Coronary artery (tissue), 2 donors: ENCODE results near the gene BTN2A1.

Experiments used
- DNase-seq: peaks from one replicate; pipeline ENCODE4 v3.0.0-alpha.2; 2017; ENCODE audit warnings: low spot score
- H3K27ac ChIP-seq, 2 donors: fragments of 200-600 bp; sonication (generic); one replicate each; pipeline ENCODE4 v1.5.1; 2016 to 2019
- H3K4me3 ChIP-seq: fragments of 200-600 bp; sonication (generic); 2 replicates; pipeline ENCODE4 v1.5.1; 2016; ENCODE audit warnings: mild to moderate bottlenecking, moderate library complexity
- CTCF ChIP-seq: fragments of 200-600 bp; sonication (generic); IDR thresholded peaks from one replicate; pipeline ENCODE4 v1.5.1; 2019; ENCODE audit warnings: antibody characterized with exemption

The BTN2A1 gene

GRCh38 chr6:26475823-26476729 lies 18.3 kb downstream of the BTN2A1 start:
- Histone ChIP-seq H3K4me3 (no peak overlapping the region), H3K27ac (peak overlapping the region; percentile 59 to 63)
- no peak for TF ChIP-seq CTCF
- DNase-seq = no peak

- Histone ChIP-seq H3K27ac (peak overlapping the region; percentile 59 to 63), H3K4me3 (no peak overlapping the region)
- DNase-seq = no peak
- no peak for TF ChIP-seq CTCF
These were observed 19.1 kb downstream of the BTN2A1 start for GRCh38 chr6:26476896-26477295.

DNA sequence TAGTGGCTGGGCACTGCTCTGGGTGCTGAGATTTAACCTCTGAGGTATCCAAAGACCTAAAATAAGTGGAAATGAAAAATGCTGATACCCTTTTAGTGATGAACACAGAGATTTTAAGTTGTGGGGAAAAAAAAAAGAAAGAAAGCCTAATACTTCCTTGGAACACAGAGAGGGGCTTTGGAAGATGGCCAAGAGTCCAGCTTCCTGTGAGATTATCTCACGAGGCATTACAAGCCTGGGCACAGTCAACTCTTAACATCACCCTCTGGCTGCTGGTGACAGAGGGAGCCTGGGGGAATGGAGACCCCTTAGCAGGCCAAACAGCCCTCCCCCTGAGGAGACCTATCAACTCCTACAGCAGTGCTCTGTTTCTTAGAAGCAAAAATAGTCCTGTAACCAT lies 19.7 kb downstream of the BTN2A1 start:
- no peak for DNase-seq
- no peak for TF ChIP-seq CTCF
- Histone ChIP-seq H3K27ac (peak overlapping the region; percentile 57 to 63), H3K4me3 (no peak overlapping the region)

DNA sequence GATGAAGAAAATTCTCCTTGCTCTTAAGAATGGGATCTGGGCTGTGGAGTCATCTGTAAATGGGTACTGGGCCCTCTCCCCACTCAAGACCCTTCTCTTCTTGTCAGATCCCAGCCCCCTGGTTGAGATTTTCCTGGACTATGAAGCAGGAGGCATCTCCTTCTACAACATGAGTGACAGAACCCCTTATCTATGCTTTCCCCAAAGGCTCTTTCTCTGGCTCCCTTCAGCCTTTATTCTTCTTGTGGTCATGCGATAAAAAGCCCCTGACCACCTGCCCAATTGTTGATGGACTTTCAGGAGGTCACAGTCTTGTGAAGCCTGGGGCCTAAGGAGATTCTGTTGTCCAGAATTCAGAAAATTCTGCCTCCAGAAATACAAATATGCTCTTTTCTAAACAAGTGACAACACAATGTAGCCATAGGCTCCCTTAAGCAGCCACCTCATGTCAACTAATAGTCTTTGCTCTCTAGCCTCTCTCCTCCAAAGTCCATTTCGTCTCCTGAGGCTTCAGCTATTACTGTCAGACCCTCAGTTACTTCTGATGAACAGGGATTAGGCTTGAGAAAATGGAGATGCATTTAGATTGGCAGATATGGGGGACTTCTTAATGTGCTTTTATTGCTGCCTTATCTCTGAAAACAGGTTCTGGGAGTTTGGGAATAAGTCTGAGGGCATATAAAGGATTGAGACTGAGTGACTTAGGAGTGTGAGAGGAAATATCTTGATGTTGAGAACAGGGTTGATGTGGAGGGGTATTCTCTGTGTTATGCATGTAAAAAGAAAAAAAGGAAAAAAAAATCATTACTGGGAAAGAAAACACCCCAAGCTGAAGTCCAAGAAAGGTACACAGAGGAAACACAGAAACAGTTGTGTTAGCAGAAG lies 20.6 kb downstream of the BTN2A1 start:
- TF ChIP-seq CTCF = no peak
- DNase-seq = no peak
- H3K27ac ChIP-seq = peak overlapping the region; percentile 57 to 63
- H3K4me3 ChIP-seq = no peak overlapping the region

DNA sequence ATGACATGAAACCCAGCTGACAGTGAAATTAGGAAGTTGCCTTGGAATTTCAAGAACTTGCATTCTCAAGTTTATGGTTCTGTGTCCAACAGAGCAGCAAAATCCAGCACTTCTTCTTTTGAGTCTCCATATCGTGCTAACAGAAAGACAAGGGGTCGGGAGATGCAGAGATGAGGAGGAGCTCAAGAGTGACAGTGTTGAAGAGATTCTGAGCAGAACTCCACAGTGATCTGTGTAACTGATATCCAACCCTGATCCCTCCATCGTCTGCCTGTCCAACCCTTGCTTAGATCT lies 21.2 kb downstream of the BTN2A1 start:
- H3K27ac ChIP-seq = peak overlapping the region in 1 of 2 donors; percentile 48
- no peak for DNase-seq

DNA sequence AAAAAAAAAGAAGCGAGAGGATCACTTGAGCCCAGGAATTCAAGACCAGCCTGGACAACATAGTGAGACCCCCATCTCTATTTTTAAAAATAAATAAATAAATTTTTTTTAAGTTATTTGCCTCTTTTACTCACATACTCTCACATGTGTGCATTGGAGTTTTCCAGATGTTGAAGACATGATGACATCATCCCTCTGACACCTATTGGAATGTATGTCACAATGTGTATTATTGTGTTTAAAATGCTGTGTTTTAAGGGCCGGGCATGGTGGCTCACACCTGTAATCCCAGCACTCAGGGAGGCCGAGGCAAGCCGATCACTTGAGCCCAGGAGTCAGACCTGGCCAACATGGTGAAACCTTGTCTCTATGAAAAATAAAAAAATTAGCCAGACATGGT lies 24.6 kb downstream of the BTN2A1 start:
- no peak for DNase-seq
- Histone ChIP-seq H3K4me3 (no peak overlapping the region), H3K27ac (no peak overlapping the region)
- TF ChIP-seq CTCF = no peak

More for the DNA sequence above, 21.2 kb downstream of the BTN2A1 start:
- TF ChIP-seq CTCF = no peak
- H3K4me3 ChIP-seq = no peak overlapping the region
